ENCODE measurements around the gene FAM200B.

DNA sequence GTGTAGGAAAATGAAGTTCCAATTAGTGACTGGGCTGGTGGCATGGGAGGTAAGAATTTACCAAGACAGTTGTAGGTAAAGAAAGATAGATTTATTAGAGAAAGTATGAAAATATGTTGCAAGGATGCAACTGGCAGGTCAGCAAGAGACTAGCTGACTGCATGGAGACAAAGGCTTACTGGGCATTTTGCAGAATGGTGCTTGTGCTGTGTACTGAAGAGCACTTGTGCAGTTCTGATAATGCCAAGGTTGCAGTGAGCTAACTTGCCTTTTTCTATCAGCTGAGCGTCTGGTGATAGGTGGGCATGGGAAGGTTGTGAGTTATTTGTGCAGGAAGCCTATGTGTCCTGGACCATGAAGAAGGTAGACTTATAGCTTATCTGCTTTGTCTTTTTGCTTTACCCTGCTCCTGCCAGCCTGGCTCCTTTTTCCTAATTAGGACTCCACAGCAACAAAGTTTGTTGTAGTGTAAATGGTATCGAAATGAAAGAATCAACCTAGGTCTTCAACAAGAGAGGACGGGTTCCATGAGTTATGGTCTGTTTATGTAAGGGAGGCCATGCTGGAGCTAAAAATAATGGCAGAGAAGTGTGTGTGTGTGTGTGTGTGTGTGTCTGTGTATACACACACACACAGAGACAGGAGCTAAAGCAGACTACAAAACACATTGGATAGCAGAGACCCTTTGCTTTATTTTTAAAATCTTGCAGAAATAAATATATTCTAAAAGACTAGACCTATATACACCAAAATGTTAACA lies 36.2 kb downstream of the FAM200B start:
- TF ChIP-seq, protein P1, sequence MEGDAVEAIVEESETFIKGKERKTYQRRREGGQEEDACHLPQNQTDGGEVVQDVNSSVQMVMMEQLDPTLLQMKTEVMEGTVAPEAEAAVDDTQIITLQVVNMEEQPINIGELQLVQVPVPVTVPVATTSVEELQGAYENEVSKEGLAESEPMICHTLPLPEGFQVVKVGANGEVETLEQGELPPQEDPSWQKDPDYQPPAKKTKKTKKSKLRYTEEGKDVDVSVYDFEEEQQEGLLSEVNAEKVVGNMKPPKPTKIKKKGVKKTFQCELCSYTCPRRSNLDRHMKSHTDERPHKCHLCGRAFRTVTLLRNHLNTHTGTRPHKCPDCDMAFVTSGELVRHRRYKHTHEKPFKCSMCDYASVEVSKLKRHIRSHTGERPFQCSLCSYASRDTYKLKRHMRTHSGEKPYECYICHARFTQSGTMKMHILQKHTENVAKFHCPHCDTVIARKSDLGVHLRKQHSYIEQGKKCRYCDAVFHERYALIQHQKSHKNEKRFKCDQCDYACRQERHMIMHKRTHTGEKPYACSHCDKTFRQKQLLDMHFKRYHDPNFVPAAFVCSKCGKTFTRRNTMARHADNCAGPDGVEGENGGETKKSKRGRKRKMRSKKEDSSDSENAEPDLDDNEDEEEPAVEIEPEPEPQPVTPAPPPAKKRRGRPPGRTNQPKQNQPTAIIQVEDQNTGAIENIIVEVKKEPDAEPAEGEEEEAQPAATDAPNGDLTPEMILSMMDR (IDR thresholded peaks at IDR 0.05; ENCODE audit: poor library complexity) = no peak
- no peak for TF ChIP-seq EZH2phosphoT487 (IDR thresholded peaks at IDR 0.05; ENCODE audit: low read depth, severe bottlenecking, unreplicated experiment)

All from hepatocyte (in vitro differentiated cells).